ENCODE results near the gene GPC6. TPM values are rescaled to one million over a fixed set of nuclear protein-coding genes. Genes with fewer than 3 reads are reported as not detected.

Gene GPC6
- polyA plus RNA-seq, 2 of the 4 experiments (the other 2 are of a cell fraction), result 8.0 to 14.4 TPM

DNA sequence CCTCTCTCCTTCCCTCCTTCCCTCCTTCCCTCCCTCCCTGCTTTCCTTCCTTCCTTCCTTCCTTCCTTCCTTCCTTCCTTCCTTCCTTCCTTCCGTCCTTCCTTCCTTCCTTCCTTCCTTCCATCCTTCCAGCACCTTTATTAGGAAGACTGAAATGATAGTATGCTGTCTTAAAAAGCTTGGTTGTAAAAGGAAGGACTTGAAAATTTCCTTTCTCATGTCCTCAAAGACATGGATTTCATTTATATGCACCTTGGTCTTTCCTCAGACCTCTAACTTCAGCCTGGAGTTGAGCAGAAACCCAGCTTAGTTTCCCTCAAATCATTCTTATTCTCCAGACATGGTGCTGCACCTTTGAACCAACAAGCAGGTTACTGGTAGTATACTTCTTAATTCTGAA, 141.7 kb downstream of the GPC6 start:
- ChIA-PET CTCF (no interaction called here), POLR2A (no interaction called here)
- TF ChIP-seq, protein P1, sequence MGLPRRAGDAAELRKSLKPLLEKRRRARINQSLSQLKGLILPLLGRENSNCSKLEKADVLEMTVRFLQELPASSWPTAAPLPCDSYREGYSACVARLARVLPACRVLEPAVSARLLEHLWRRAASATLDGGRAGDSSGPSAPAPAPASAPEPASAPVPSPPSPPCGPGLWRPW (IDR thresholded peaks at IDR 0.05), result no peak
- no peak for TF ChIP-seq CEBPB (IDR thresholded peaks at IDR 0.05)
- no peak for TF ChIP-seq SMC3 (IDR thresholded peaks at IDR 0.05)
- Histone ChIP-seq H3K9me3 (no peaks in the 10 kb centered on the region), H3K4me3 (no peak overlapping the region), H3K4me1 (no peaks in the 10 kb centered on the region), H3K27ac (no peak overlapping the region), H3K4me2 (no peak overlapping the region)
- ATAC-seq, result no peak
- 14% methylated on average over 1 of the region's 1 CpG for WGBS (ENCODE audit: missing lambda C conversion rate)
- FAIRE-seq, result no peak
- DNase-seq (ENCODE audit: low read depth in 1 of 2, low spot score in 1 of 2), result no peak

DNA sequence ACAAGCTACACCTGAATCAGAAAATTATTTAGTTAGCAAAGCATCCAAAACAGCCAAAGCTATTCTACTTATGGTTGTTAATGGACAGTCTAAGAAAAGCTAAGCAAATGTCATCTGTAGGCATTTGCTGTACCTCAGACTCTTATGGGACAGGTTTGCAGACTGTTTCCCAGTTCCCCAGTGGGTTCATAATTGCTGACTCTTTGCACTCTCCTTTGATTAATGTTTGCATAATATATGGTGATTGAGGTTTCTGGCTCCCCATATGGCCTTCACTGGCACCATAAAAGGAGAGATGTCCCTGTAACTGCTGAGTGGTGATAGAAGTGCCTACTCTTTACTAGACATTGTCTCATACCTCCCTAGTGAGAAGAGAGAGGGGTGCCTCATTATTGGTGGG, 142.1 kb downstream of the GPC6 start:
- ChIA-PET POLR2A (no interaction called here), CTCF (no interaction called here)
- Histone ChIP-seq H3K4me1 (no peaks in the 10 kb centered on the region), H3K9me3 (no peaks in the 10 kb centered on the region), H3K27ac (no peak overlapping the region), H3K4me3 (no peak overlapping the region), H3K4me2 (no peak overlapping the region)
- DNase-seq (ENCODE audit: low read depth in 1 of 2, low spot score in 1 of 2) (no peak), FAIRE-seq (no peak), ATAC-seq (no peak)
- no peak for TF ChIP-seq ESRRA (IDR thresholded peaks at IDR 0.05; ENCODE audit: borderline replicate concordance, low read length)
- TF ChIP-seq, protein P2, sequence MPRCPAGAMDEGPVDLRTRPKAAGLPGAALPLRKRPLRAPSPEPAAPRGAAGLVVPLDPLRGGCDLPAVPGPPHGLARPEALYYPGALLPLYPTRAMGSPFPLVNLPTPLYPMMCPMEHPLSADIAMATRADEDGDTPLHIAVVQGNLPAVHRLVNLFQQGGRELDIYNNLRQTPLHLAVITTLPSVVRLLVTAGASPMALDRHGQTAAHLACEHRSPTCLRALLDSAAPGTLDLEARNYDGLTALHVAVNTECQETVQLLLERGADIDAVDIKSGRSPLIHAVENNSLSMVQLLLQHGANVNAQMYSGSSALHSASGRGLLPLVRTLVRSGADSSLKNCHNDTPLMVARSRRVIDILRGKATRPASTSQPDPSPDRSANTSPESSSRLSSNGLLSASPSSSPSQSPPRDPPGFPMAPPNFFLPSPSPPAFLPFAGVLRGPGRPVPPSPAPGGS (IDR thresholded peaks at IDR 0.05), result no peak

DNA sequence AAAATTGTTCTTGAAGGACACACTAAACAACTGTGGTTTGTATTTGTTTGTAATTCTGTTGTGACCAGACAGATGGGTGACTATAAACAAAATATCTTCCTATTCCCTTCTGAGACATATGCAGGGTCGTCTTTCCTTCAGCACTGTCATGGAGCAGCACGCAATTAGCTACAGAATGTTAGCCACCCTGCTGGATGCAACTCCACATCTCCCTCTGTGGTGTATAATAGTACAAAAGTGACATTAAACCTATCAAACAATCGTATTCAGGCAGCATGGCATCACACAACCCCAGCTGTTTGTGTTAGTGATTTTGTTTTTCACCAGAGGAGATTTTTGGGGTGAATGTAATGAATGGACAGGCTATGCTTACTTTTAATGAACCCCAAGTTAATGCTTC, 146.2 kb downstream of the GPC6 start:
- WGBS (ENCODE audit: missing lambda C conversion rate), result 18% methylated on average over 3 of the region's 3 CpGs
- CTCF ChIA-PET, result interaction anchor here (1.3 kb wide), 1 partner anchor 15 kb away, joined by 4 read pairs; no protein-coding TSS in a partner anchor
- no peaks in the 10 kb centered on the region for H3K4me1 ChIP-seq
- no peak for TF ChIP-seq POLR2A (IDR thresholded peaks at IDR 0.05; ENCODE audit: low read length)
- TF ChIP-seq MAZ (IDR thresholded peaks at IDR 0.05; ENCODE audit: borderline replicate concordance, low read depth, low read length), result no peak
- no peak for TF ChIP-seq HOXB13 (CRISPR knock-in tag; IDR thresholded peaks at IDR 0.05; ENCODE audit: low read depth)
- TF ChIP-seq RCOR1 (IDR thresholded peaks at IDR 0.05; ENCODE audit: low read depth, low read length), result no peak
- TF ChIP-seq, protein P3, sequence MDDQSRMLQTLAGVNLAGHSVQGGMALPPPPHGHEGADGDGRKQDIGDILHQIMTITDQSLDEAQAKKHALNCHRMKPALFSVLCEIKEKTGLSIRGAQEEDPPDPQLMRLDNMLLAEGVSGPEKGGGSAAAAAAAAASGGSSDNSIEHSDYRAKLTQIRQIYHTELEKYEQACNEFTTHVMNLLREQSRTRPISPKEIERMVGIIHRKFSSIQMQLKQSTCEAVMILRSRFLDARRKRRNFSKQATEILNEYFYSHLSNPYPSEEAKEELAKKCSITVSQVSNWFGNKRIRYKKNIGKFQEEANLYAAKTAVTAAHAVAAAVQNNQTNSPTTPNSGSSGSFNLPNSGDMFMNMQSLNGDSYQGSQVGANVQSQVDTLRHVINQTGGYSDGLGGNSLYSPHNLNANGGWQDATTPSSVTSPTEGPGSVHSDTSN (IDR thresholded peaks at IDR 0.05), result no peak
- no peak for TF ChIP-seq RNF2 (IDR thresholded peaks at IDR 0.05; ENCODE audit: borderline replicate concordance, low read depth)
- TF ChIP-seq JUN (IDR thresholded peaks at IDR 0.05), result no peak
- TF ChIP-seq FOSL2 (IDR thresholded peaks at IDR 0.05), result no peak
- TF ChIP-seq FOSL2 (CRISPR knock-in tag; IDR thresholded peaks at IDR 0.05), result no peak
- no peak for TF ChIP-seq CHD2 (IDR thresholded peaks at IDR 0.05; ENCODE audit: low read length, partially characterized antibody)
- TF ChIP-seq CBX2 (IDR thresholded peaks at IDR 0.05; ENCODE audit: borderline replicate concordance, low read depth), result no peak
- TF ChIP-seq TFCP2L1 (CRISPR knock-in tag; IDR thresholded peaks at IDR 0.05), result no peak
- no peak for TF ChIP-seq RAD21 (conservative IDR thresholded peaks at IDR 0.05 in 1 of 2, IDR thresholded peaks at IDR 0.05 in 1 of 2)
- TF ChIP-seq ZSCAN20 (CRISPR knock-in tag; IDR thresholded peaks at IDR 0.05), result no peak
- TF ChIP-seq, protein P4, sequence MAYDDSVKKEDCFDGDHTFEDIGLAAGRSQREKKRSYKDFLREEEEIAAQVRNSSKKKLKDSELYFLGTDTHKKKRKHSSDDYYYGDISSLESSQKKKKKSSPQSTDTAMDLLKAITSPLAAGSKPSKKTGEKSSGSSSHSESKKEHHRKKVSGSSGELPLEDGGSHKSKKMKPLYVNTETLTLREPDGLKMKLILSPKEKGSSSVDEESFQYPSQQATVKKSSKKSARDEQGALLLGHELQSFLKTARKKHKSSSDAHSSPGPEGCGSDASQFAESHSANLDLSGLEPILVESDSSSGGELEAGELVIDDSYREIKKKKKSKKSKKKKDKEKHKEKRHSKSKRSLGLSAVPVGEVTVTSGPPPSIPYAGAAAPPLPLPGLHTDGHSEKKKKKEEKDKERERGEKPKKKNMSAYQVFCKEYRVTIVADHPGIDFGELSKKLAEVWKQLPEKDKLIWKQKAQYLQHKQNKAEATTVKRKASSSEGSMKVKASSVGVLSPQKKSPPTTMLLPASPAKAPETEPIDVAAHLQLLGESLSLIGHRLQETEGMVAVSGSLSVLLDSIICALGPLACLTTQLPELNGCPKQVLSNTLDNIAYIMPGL (CRISPR knock-in tag; IDR thresholded peaks at IDR 0.05; ENCODE audit: borderline replicate concordance), result no peak
- no peak for TF ChIP-seq NR3C1 (IDR thresholded peaks at IDR 0.05)
- TF ChIP-seq KDM5A (IDR thresholded peaks at IDR 0.05), result no peak
- TF ChIP-seq, protein P5, sequence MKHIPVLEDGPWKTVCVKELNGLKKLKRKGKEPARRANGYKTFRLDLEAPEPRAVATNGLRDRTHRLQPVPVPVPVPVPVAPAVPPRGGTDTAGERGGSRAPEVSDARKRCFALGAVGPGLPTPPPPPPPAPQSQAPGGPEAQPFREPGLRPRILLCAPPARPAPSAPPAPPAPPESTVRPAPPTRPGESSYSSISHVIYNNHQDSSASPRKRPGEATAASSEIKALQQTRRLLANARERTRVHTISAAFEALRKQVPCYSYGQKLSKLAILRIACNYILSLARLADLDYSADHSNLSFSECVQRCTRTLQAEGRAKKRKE (CRISPR knock-in tag; IDR thresholded peaks at IDR 0.05; ENCODE audit: low read depth), result no peak
- no peak for TF ChIP-seq ZNF302 (CRISPR knock-in tag; IDR thresholded peaks at IDR 0.05)
- H3K9me3 ChIP-seq, result no peaks in the 10 kb centered on the region
- FAIRE-seq (no peak), DNase-seq (ENCODE audit: low read depth in 1 of 2, low spot score in 1 of 2) (no peak), ATAC-seq (no peak)
- H3K4me3 ChIP-seq, result no peak overlapping the region
- no peak overlapping the region for H3K27ac ChIP-seq
- POLR2A ChIA-PET, result no interaction called here
- no peak overlapping the region for H3K4me2 ChIP-seq

All from A549 (cell line).